ENCODE measurements around the gene GPR25. TPM values are rescaled to one million over a fixed set of nuclear protein-coding genes. Genes with fewer than 3 reads are reported as not detected.

GPR25 gene
- total RNA-seq, 1 experiment from 2014 or later, result not detected

DNA sequence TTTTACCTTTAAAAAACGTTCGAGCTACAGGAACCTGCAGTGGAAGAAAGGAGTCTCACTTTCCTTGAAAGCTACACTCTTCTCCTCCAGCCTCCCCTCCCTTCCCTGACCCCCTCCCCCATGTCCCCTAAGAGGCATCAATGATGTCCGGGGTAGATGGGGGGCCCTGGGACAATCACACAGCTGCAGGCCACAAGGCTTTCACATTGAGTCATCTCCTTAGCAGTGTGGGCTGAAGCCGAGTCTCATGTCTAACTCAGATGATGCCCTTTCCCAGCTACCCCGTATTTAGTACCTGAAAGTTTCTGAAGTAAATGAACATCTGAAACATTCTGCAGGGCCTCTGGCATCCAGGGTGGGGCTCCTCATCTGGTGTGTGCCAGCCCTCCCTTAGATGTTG is 6.3 kb upstream of the GPR25 start:
- Histone ChIP-seq H2AFZ (ENCODE audit: low read length) (no peak overlapping the region), H3K4me2 (ENCODE audit: low read depth, low read length, poor library complexity, severe bottlenecking) (no peak overlapping the region), H3K9me3 (ENCODE audit: low read length) (no peaks in the 10 kb centered on the region), H4K20me1 (ENCODE audit: insufficient read depth, low read depth, low read length) (no peaks in the 10 kb centered on the region; the same call in 1 of the 2 replicates), H3K9me2 (replicated peaks; ENCODE audit: insufficient read depth, low read length) (no peaks in the 10 kb centered on the region), H3K79me2 (ENCODE audit: low read length) (no peaks in the 10 kb centered on the region), H3K4me1 (ENCODE audit: low read length) (peaks cover 10% of the 10 kb centered on the region), H3K36me3 (ENCODE audit: insufficient read depth, low read length) (peaks cover 23% of the 10 kb centered on the region), H3K27ac (ENCODE audit: low read length) (no peak overlapping the region), H3K4me3 (ENCODE audit: low read length) (no peak overlapping the region), H3K9ac (ENCODE audit: low read length) (no peak overlapping the region), H3K27me3 (ENCODE audit: low read length) (no peaks in the 10 kb centered on the region)
- no peak for DNase-seq

DNA sequence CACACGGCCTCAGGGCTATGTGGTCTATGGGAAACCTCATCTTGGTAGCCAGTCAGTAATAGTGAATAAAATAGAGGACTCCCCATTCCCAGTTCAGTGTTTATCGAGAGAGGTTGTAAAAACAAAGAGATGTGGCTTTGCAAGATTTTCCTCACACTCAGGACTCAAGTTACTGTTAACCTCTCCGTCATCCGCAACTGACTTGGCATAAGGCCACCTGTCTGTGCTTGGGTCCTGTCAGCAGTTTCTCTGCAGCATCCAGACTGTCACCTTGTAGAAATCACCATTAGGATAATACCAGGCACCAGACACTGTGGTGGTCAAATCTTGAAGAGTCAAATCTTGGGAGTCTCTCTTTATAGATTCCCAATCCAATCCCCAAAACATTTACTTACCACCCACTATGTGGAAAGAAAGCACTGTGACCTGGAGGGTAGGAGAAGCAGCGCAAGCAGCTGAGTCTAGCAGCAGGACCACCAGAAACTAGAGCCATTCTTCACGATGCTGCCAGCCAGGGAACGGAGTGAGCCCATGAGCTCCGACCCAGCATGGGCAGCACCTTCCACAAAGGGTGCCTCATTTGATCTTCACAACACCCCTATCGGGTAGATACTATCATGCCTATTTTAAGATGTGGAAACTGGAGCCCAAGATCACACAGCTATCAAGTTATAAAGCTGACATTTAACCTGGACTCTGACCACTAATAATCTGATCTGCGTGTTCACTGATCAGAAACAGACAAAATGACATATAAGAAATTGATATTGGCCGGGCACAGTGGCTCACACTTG is 5.6 kb upstream of the GPR25 start:
- H3K27ac ChIP-seq (ENCODE audit: low read length), result no peak overlapping the region
- no peak for DNase-seq
- H3K4me1 ChIP-seq (ENCODE audit: low read length), result peaks cover 10% of the 10 kb centered on the region
- H3K9me3 ChIP-seq (ENCODE audit: low read length), result no peaks in the 10 kb centered on the region
- no peak overlapping the region for H3K4me2 ChIP-seq (ENCODE audit: low read depth, low read length, poor library complexity, severe bottlenecking)
- peaks cover 21% of the 10 kb centered on the region for H3K36me3 ChIP-seq (ENCODE audit: insufficient read depth, low read length)
- no peaks in the 10 kb centered on the region for H3K79me2 ChIP-seq (ENCODE audit: low read length)
- no peaks in the 10 kb centered on the region; the same call in 1 of the 2 replicates for H4K20me1 ChIP-seq (ENCODE audit: insufficient read depth, low read depth, low read length)
- H3K4me3 ChIP-seq (ENCODE audit: low read length), result no peak overlapping the region
- H2AFZ ChIP-seq (ENCODE audit: low read length), result no peak overlapping the region
- no peak overlapping the region for H3K9ac ChIP-seq (ENCODE audit: low read length)
- H3K27me3 ChIP-seq (ENCODE audit: low read length), result no peaks in the 10 kb centered on the region
- no peaks in the 10 kb centered on the region for H3K9me2 ChIP-seq (replicated peaks; ENCODE audit: insufficient read depth, low read length)

DNA sequence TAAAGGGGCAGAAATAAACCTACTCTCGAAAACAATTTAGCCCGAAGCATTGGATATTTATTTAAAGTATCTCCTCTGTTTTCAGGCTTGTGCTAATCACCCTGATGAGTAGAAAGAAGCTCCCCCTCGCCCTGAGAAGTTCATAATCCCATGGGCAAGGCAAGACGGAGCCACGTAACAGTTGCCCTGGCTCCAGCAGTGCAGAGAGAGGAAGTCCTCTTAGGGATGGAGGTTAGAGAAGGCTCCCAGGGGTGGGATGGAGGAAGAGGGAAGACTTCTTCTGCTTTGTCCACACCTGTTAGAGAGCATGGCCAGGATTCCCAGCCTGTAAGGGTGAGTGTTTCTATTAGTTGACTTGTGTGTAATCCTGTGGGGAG is 3.4 kb upstream of the GPR25 start:
- H3K79me2 ChIP-seq (ENCODE audit: low read length), result no peaks in the 10 kb centered on the region

DNA sequence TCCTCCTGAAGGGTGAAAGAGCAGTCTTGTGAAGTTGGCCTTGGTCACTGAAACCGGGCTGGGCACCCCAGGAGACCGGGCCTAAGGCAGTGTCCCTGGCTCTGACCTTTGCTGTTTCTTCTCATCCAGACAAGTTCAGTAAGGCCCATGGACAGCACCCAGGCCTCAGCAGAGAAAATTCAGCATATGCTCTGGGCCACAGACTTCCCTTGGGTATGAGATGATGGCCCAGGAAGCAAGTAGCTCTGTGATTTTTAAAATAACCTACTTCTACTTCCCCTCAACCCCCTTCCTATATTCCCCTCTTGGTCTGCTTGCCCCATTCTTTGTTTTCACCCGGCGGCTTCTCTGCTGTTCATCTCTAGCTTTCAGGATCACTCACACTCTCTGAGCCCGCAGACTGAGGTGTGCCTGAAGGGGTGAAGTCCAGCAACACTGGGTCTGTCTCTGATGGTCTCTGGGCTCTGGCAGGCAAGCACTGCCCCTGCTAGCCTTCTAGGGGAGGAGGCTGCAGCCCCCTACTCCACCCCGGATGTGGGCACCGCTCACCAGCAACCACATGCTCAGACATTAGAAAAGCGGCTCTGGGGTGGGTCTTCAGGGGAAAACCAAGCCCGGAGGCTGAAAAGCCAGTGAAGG is 2.9 kb upstream of the GPR25 start:
- Histone ChIP-seq H3K4me2 (ENCODE audit: low read depth, low read length, poor library complexity, severe bottlenecking) (no peak overlapping the region), H2AFZ (ENCODE audit: low read length) (no peak overlapping the region), H3K9me3 (ENCODE audit: low read length) (no peaks in the 10 kb centered on the region), H3K4me1 (ENCODE audit: low read length) (peaks cover 10% of the 10 kb centered on the region), H3K79me2 (ENCODE audit: low read length) (no peaks in the 10 kb centered on the region), H3K9ac (ENCODE audit: low read length) (no peak overlapping the region), H4K20me1 (ENCODE audit: insufficient read depth, low read depth, low read length) (no peaks in the 10 kb centered on the region; the same call in 1 of the 2 replicates), H3K36me3 (ENCODE audit: insufficient read depth, low read length) (0 out of 2 replicates have a peak, but pooled peaks cover 6% of the 10 kb centered on the region), H3K9me2 (replicated peaks; ENCODE audit: insufficient read depth, low read length) (no peaks in the 10 kb centered on the region), H3K27me3 (ENCODE audit: low read length) (no peaks in the 10 kb centered on the region), H3K4me3 (ENCODE audit: low read length) (no peak overlapping the region), H3K27ac (ENCODE audit: low read length) (no peak overlapping the region)
- no peak for DNase-seq

More for the DNA sequence above, 3.4 kb upstream of the GPR25 start:
- Histone ChIP-seq H3K9ac (ENCODE audit: low read length) (no peak overlapping the region), H3K27me3 (ENCODE audit: low read length) (no peaks in the 10 kb centered on the region), H3K4me1 (ENCODE audit: low read length) (peaks cover 10% of the 10 kb centered on the region), H3K27ac (ENCODE audit: low read length) (no peak overlapping the region), H3K36me3 (ENCODE audit: insufficient read depth, low read length) (0 out of 2 replicates have a peak, but pooled peaks cover 6% of the 10 kb centered on the region), H2AFZ (ENCODE audit: low read length) (no peak overlapping the region), H3K4me3 (ENCODE audit: low read length) (no peak overlapping the region), H4K20me1 (ENCODE audit: insufficient read depth, low read depth, low read length) (no peaks in the 10 kb centered on the region; the same call in 1 of the 2 replicates), H3K9me3 (ENCODE audit: low read length) (no peaks in the 10 kb centered on the region), H3K9me2 (replicated peaks; ENCODE audit: insufficient read depth, low read length) (no peaks in the 10 kb centered on the region), H3K4me2 (ENCODE audit: low read depth, low read length, poor library complexity, severe bottlenecking) (no peak overlapping the region)
- DNase-seq, result no peak

DNA sequence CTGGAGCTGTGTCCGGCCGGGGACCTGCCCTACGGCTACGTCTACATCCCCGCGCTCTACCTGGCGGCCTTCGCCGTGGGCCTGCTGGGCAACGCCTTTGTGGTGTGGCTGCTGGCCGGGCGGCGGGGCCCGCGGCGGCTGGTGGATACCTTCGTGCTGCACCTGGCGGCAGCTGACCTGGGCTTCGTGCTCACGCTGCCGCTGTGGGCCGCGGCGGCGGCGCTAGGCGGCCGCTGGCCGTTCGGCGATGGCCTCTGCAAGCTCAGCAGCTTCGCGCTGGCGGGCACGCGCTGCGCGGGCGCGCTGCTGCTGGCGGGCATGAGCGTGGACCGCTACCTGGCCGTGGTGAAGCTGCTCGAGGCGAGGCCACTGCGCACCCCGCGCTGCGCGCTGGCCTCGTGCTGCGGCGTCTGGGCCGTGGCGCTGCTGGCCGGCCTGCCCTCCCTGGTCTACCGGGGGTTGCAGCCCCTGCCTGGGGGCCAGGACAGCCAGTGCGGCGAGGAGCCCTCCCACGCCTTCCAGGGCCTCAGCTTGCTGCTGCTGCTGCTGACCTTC is 412 bp downstream of the GPR25 start:
- no peaks in the 10 kb centered on the region for H3K9me2 ChIP-seq (replicated peaks; ENCODE audit: insufficient read depth, low read length)
- H3K9ac ChIP-seq (ENCODE audit: low read length), result no peak overlapping the region

DNA sequence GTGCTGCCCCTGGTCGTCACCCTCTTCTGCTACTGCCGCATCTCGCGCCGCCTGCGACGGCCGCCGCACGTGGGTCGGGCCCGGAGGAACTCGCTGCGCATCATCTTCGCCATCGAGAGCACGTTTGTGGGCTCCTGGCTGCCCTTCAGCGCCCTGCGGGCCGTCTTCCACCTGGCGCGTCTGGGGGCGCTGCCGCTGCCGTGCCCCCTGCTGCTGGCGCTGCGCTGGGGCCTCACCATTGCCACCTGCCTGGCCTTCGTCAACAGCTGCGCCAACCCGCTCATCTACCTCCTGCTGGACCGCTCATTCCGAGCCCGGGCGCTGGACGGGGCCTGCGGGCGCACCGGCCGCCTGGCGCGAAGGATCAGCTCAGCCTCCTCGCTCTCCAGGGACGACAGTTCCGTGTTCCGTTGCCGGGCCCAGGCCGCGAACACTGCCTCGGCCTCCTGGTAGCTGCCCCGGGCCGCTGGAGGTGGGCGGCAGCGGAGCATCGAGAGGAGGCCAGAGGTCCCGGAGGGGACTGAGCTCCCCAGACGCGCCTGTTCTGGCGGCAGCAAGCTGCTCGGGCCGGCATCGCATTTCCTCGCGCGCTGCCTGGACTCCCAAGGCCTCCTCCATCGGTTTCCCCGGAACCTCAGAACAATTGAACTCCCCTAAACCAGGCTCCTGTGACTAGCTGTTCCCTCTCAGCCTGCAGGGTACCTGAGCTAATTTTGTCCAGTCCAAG is 1.1 kb downstream of the GPR25 start:
- Histone ChIP-seq H2AFZ (ENCODE audit: low read length) (no peak overlapping the region), H3K4me3 (ENCODE audit: low read length) (no peak overlapping the region), H4K20me1 (ENCODE audit: insufficient read depth, low read depth, low read length) (no peaks in the 10 kb centered on the region), H3K9me3 (ENCODE audit: low read length) (no peaks in the 10 kb centered on the region), H3K9ac (ENCODE audit: low read length) (no peak overlapping the region), H3K27ac (ENCODE audit: low read length) (no peak overlapping the region), H3K36me3 (ENCODE audit: insufficient read depth, low read length) (no peaks in the 10 kb centered on the region), H3K79me2 (ENCODE audit: low read length) (no peaks in the 10 kb centered on the region), H3K4me2 (ENCODE audit: low read depth, low read length, poor library complexity, severe bottlenecking) (no peak overlapping the region), H3K27me3 (ENCODE audit: low read length) (no peaks in the 10 kb centered on the region), H3K4me1 (ENCODE audit: low read length) (peaks cover 9% of the 10 kb centered on the region), H3K9me2 (replicated peaks; ENCODE audit: insufficient read depth, low read length) (no peaks in the 10 kb centered on the region)
- no peak for DNase-seq

More for the DNA sequence above, 412 bp downstream of the GPR25 start:
- DNase-seq, result no peak
- no peaks in the 10 kb centered on the region for H3K9me3 ChIP-seq (ENCODE audit: low read length)
- no peaks in the 10 kb centered on the region for H3K27me3 ChIP-seq (ENCODE audit: low read length)
- no peak overlapping the region for H3K4me3 ChIP-seq (ENCODE audit: low read length)
- no peaks in the 10 kb centered on the region for H3K36me3 ChIP-seq (ENCODE audit: insufficient read depth, low read length)
- H3K4me1 ChIP-seq (ENCODE audit: low read length), result peaks cover 10% of the 10 kb centered on the region
- no peaks in the 10 kb centered on the region for H4K20me1 ChIP-seq (ENCODE audit: insufficient read depth, low read depth, low read length)
- no peak overlapping the region for H3K27ac ChIP-seq (ENCODE audit: low read length)
- no peak overlapping the region for H3K4me2 ChIP-seq (ENCODE audit: low read depth, low read length, poor library complexity, severe bottlenecking)
- H3K79me2 ChIP-seq (ENCODE audit: low read length), result no peaks in the 10 kb centered on the region
- H2AFZ ChIP-seq (ENCODE audit: low read length), result no peak overlapping the region

DNA sequence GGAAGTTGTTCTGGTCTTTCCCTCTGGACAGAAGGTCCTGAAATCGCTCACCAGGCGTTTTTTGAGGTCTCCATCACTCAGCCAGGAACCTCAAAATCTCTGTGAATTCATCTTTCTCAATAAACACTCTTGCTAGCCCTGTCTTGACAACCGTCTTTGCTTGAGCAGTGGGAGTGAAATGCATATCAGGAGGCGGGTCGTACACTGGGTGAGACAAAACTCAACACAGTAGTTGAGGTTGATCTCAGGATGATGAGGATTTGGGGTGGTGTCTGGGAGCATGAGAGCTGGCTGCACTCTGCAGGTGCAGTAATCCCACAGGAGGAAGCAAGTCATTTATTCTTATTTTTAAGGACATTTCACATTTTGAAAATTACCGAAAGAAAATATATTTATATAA is 1.9 kb downstream of the GPR25 start:
- no peaks in the 10 kb centered on the region for H4K20me1 ChIP-seq (ENCODE audit: insufficient read depth, low read depth, low read length)
- H3K4me2 ChIP-seq (ENCODE audit: low read depth, low read length, poor library complexity, severe bottlenecking), result no peak overlapping the region
- no peak for DNase-seq
- H3K9me3 ChIP-seq (ENCODE audit: low read length), result no peaks in the 10 kb centered on the region
- H3K79me2 ChIP-seq (ENCODE audit: low read length), result no peaks in the 10 kb centered on the region
- no peak overlapping the region for H2AFZ ChIP-seq (ENCODE audit: low read length)
- H3K9ac ChIP-seq (ENCODE audit: low read length), result no peak overlapping the region
- H3K27ac ChIP-seq (ENCODE audit: low read length), result no peak overlapping the region
- no peaks in the 10 kb centered on the region for H3K27me3 ChIP-seq (ENCODE audit: low read length)
- H3K9me2 ChIP-seq (replicated peaks; ENCODE audit: insufficient read depth, low read length), result no peaks in the 10 kb centered on the region
- no peak overlapping the region for H3K4me3 ChIP-seq (ENCODE audit: low read length)
- H3K4me1 ChIP-seq (ENCODE audit: low read length), result peaks cover under 1% of the 10 kb centered on the region
- H3K36me3 ChIP-seq (ENCODE audit: insufficient read depth, low read length), result no peaks in the 10 kb centered on the region

DNA sequence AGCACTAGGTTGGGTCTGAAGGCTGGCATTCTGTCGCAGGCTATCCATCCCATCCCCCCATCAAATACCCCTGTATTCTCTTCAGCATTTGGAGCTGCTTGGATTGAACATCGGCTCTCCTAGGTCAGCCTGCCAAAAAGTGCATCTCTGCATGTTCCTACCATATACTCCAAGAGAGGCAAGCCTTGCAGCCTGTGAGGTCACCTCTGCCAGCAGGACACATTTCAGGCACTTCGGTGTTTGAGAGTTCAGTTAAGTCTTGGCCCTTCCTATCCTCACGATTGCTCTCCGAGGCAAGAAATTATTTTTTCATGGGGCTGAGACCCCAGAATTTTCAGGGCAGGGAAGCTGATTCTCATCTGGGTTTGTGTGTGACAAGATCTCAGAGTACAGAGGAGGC is 2.6 kb downstream of the GPR25 start:
- H3K4me1 ChIP-seq (ENCODE audit: low read length), result no peaks in the 10 kb centered on the region
- H3K36me3 ChIP-seq (ENCODE audit: insufficient read depth, low read length), result no peaks in the 10 kb centered on the region
- no peaks in the 10 kb centered on the region for H3K27me3 ChIP-seq (ENCODE audit: low read length)
- H3K9me2 ChIP-seq (replicated peaks; ENCODE audit: insufficient read depth, low read length), result no peaks in the 10 kb centered on the region
- no peaks in the 10 kb centered on the region for H3K79me2 ChIP-seq (ENCODE audit: low read length)
- no peak overlapping the region for H2AFZ ChIP-seq (ENCODE audit: low read length)
- H3K9ac ChIP-seq (ENCODE audit: low read length), result no peak overlapping the region
- no peak for DNase-seq
- no peaks in the 10 kb centered on the region for H3K9me3 ChIP-seq (ENCODE audit: low read length)
- H3K4me3 ChIP-seq (ENCODE audit: low read length), result no peak overlapping the region
- no peaks in the 10 kb centered on the region for H4K20me1 ChIP-seq (ENCODE audit: insufficient read depth, low read depth, low read length)
- no peak overlapping the region for H3K4me2 ChIP-seq (ENCODE audit: low read depth, low read length, poor library complexity, severe bottlenecking)
- no peak overlapping the region for H3K27ac ChIP-seq (ENCODE audit: low read length)
